Activated naive CD8-positive, alpha-beta T cell (primary cell): ENCODE measurements around the gene SLC25A13.
"Not testable (repeated sequence)": the region's sequence is repeated elsewhere in the genome, so short reads cannot be mapped to it uniquely, and the experiment has no call there.

Experiments used
- H3K27ac Mint-ChIP-seq: one replicate; pipeline ENCODE4 v1.8.0; 2021; ENCODE audit warnings: mixed read lengths
- H3K27me3 Mint-ChIP-seq: one replicate; pipeline ENCODE4 v1.8.0; 2021; ENCODE audit warnings: mixed read lengths
- H3K36me3 Mint-ChIP-seq: one replicate; pipeline ENCODE4 v1.8.0; 2021; ENCODE audit warnings: mixed read lengths
- H3K4me1 Mint-ChIP-seq: one replicate; pipeline ENCODE4 v1.8.0; 2021; ENCODE audit warnings: low read depth, mixed read lengths
- H3K4me3 Mint-ChIP-seq: one replicate; pipeline ENCODE4 v1.8.0; 2021; ENCODE audit warnings: mild to moderate bottlenecking, mixed read lengths
- H3K9me3 Mint-ChIP-seq: one replicate; pipeline ENCODE4 v1.8.0; 2021; ENCODE audit warnings: low read depth, mixed read lengths

Gene SLC25A13, protein sequence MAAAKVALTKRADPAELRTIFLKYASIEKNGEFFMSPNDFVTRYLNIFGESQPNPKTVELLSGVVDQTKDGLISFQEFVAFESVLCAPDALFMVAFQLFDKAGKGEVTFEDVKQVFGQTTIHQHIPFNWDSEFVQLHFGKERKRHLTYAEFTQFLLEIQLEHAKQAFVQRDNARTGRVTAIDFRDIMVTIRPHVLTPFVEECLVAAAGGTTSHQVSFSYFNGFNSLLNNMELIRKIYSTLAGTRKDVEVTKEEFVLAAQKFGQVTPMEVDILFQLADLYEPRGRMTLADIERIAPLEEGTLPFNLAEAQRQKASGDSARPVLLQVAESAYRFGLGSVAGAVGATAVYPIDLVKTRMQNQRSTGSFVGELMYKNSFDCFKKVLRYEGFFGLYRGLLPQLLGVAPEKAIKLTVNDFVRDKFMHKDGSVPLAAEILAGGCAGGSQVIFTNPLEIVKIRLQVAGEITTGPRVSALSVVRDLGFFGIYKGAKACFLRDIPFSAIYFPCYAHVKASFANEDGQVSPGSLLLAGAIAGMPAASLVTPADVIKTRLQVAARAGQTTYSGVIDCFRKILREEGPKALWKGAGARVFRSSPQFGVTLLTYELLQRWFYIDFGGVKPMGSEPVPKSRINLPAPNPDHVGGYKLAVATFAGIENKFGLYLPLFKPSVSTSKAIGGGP

DNA sequence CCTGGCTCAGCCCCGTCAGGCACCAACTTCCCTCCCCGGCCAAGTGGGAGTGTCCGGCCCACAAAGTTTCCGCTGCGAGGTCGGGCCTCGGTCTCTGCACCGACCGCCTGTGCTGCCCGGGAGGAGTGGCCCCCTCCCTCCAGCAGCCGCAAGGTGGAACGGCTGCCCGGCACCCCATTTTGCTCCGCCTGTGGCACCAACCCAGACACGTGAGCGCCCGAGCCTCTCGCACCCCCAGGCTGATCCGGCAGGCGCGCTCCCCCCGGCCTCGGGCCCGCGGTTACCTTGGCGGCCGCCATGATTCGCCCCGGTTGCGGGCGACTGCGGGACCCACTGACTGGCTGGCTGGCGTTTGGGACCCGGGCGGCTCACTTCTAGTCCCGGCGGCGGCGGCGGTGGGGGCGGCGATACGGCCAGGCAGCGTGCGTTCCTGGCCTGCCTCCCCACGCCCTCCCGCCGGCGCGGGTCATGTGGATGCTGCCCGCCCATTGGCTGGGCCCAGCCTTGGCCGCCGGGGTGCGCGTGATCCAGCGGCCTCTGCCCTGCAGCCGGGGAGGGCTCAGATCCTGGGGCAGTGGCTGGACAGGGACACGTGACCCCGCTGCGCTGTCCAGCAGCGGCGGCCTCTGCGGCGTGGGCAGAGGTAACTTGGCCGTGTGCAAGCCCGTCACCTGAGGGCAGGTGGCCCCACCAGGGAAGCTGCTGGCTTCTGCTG, at the start of gene SLC25A13:
SLC25A13 (minus strand) TSS at position 441 of the 715 bp plus-strand sequence; CDS start at position 299, 142 bp downstream.
- H3K27me3 Mint-ChIP-seq: no peaks in the 10 kb centered on the region
- H3K4me1 Mint-ChIP-seq: peaks cover 29% of the 10 kb centered on the region

DNA sequence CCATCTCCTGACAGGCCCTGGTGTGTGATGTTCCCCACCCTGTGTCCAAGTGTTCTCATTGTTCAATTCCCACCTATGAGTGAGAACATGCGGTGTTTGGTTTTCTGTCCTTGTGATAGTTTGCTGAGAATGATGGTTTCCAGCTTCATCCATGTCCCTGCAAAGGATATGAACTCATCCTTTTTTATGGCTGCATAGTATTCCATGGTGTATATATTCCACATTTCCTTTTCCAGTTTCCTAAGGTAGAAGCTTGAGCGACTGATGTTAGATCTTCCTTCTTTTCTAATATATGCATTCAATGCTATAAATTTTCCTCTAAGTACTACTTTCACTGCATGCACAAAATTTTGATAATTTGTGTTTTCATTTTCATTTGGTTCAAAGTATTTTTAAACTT, 44.0 kb upstream of the SLC25A13 start:
- H3K4me3 Mint-ChIP-seq, H3K36me3 Mint-ChIP-seq, H3K9me3 Mint-ChIP-seq, H3K27me3 Mint-ChIP-seq, H3K4me1 Mint-ChIP-seq, H3K27ac Mint-ChIP-seq: not testable (repeated sequence)

More for the DNA sequence above, at the start of gene SLC25A13:
- Mint-ChIP-seq H3K27ac (peak within 1 kb of the TSS; percentile 93), H3K9me3 (no peaks in the 10 kb centered on the region), H3K36me3 (peaks cover 6% of the 10 kb centered on the region), H3K4me3 (peak within 1 kb of the TSS; percentile 93)

DNA sequence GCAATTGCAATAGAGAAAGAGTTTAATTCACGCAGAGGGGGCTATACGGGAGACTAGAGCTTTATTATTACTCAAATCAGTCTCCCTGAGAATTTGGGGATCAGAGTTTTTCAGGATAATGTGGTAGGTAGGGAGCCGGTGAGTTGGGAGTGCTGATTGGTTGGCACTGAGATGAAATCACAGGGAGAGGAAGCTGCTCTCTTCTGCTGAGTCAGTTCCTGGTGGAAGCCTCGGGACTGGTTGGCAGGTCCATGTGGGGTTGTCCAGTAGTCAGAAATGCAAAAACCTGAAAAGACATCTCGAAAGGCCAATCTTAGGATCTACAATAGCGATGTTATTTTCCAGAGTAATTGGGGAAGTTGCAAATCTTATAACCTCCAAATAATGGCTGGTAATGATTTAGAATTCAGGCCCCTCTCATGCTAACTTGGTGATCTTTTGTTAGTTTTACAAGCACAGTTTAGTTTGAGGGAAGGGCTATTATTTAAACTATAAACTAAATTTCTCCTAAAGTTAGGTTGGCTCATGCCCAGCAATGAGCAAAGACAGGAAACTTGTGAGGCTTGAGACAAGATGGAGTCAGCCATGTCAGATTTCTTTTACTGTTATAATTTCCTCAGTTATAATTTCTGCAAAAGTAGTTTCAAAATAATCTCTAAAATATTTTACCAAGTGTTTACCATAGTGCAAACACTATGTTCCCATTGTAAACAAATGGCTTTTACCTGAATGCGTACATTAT, 39.4 kb upstream of the SLC25A13 start:
- Mint-ChIP-seq H3K9me3 (peaks cover 3% of the 10 kb centered on the region), H3K27me3 (no peaks in the 10 kb centered on the region), H3K27ac (no peak overlapping the region), H3K4me1 (no peaks in the 10 kb centered on the region), H3K4me3 (no peak overlapping the region), H3K36me3 (no peaks in the 10 kb centered on the region)

DNA sequence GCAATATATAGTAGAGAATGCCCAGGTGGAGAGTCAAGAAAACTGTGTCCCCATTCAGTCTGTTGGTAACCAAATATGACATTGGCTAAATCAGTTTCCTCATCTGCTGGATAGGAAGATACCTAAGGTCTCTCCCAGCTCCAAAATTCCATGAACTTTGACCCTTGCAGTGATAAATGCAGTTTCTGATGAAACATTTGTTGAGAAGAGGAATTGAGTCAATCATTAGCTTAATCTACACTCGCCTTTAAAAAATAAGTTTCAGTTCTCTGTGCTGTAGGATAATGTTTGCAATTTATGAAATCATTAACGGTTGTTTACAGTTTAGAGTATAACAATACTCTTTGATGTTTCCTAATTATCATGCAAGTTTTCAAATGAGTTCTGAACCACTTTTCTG, 38.0 kb upstream of the SLC25A13 start:
- H3K4me1 Mint-ChIP-seq: no peaks in the 10 kb centered on the region
- H3K9me3 Mint-ChIP-seq: no peaks in the 10 kb centered on the region
- no peaks in the 10 kb centered on the region for H3K27me3 Mint-ChIP-seq
- H3K27ac Mint-ChIP-seq: no peak overlapping the region
- H3K4me3 Mint-ChIP-seq: no peak overlapping the region
- no peaks in the 10 kb centered on the region for H3K36me3 Mint-ChIP-seq

DNA sequence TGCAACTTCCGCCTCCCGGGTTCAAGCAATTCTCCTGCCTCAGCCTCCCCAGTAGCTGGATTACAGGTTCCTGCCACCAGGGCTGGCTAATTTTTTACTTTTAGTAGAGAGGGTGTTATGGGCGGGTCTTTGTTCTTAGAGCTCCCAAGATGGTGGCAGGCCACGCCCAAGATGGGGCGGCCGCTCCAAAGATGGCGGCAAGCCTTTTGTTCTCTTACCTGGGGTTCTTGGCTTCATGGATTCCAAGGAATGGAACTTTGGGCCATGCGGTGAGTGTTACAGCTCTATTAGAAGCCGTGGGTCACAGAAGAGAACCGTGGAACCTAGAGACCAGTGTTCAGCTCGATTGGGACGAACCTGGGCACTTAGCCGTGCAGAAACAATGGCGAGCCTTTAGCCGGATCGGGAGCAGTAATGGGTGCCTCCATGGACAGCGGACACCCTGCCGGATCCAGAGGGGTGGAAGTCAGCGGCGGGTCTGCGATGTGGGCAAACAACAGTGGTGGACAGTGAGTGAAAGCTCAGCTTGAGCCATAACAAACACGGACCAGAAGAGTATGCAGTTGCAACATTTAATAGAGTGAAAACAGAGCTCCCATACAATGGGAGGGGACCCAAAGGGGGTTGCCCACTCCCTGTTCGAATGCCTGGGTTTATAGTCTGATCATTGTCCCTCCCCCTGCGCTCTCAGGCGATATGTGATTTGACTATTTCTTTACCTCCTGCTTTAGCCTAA, 36.5 kb upstream of the SLC25A13 start:
- H3K4me1 Mint-ChIP-seq, H3K27ac Mint-ChIP-seq, H3K4me3 Mint-ChIP-seq, H3K36me3 Mint-ChIP-seq, H3K9me3 Mint-ChIP-seq, H3K27me3 Mint-ChIP-seq: not testable (repeated sequence)

DNA sequence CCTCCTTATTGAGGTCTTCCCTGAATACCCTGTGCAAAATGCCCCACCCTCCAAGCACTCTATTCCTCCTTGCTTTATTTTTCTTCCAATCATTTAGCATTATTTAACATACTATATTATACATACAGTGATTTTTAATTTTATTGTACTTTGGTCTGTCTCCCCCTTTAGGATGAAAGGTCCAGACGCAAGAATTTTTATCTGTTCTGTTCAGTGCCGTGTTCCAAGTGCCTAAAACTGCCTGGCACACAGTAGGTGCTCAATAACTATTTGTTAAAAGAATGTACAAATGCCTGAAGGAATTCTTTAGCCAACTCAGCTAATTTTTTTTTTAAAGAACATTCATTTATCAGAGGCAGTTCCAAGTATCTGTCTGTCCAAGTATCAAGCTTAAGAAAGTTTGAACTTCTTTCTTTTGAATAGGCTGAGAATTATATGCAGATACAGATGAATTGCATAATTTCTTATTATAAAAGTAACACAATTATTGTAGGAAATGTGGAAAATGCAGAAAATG, 34.1 kb upstream of the SLC25A13 start:
- no peaks in the 10 kb centered on the region for H3K4me1 Mint-ChIP-seq
- H3K27me3 Mint-ChIP-seq: no peaks in the 10 kb centered on the region
- H3K9me3 Mint-ChIP-seq: no peaks in the 10 kb centered on the region
- H3K4me3 Mint-ChIP-seq: no peak overlapping the region
- no peak overlapping the region for H3K27ac Mint-ChIP-seq
- no peaks in the 10 kb centered on the region for H3K36me3 Mint-ChIP-seq

DNA sequence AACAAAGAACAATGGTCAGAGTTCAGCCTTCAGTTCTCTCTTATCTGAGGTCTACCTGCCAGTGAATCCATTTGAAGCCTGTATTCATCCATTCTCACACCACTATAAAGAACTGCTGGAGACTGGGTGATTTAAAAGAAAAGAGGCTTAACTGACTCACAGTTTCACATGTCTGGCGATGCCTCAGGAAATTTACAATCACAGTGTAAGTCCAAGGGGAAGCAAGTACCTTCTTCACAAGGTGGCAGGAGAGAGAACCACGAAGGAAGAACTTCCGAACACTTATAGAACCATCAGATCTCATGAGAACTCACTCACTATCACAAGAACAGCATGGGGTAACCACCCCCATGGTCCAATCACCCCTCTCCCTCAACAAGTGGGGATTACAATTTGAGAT, 33.0 kb upstream of the SLC25A13 start:
- H3K9me3 Mint-ChIP-seq: no peaks in the 10 kb centered on the region
- peaks cover 3% of the 10 kb centered on the region for H3K27me3 Mint-ChIP-seq
- no peak overlapping the region for H3K4me3 Mint-ChIP-seq
- H3K36me3 Mint-ChIP-seq: no peaks in the 10 kb centered on the region
- H3K4me1 Mint-ChIP-seq: no peaks in the 10 kb centered on the region
- no peak overlapping the region for H3K27ac Mint-ChIP-seq

DNA sequence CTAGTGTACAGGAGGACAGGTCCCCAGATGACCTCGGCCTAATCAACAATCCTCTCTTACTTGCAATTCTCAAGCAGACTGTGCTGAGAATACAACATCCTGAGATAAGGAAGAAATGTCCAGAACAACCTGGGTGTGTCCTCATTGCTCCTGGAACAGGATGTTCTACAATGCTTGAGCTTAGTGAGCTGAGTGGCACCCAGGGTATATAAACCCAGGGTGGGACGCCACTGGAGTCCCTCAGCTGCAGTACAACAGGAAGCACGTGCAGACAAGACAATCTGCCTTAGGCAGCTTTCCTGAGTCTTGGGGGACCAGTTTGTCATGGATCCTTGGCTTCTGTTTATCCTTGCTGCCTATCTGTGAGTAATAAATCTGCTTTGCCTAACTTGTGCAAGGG, 27.7 kb upstream of the SLC25A13 start:
- H3K4me3 Mint-ChIP-seq: no peak overlapping the region
- peaks cover 9% of the 10 kb centered on the region for H3K27me3 Mint-ChIP-seq
- H3K4me1 Mint-ChIP-seq: no peaks in the 10 kb centered on the region
- no peaks in the 10 kb centered on the region for H3K9me3 Mint-ChIP-seq
- H3K27ac Mint-ChIP-seq: no peak overlapping the region
- no peaks in the 10 kb centered on the region for H3K36me3 Mint-ChIP-seq

DNA sequence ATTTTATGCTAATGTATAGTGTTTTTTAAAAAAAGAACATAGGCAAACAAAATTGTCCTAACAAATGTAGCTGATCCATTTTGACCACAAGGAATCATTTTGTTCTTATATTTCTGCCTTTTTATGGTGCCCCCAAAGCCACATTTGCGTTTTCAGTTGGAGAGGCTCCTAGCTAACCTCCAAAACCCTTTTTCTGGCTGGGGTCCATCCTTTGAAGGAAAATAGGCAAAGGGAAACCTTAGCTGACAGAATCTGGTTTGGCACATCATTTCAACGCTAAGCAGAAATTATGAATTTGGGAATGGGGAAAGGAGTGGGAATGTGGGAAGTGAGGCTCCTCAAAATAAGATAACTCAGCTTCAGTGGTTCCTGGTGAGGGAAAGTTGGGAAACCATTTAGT, 25.6 kb upstream of the SLC25A13 start:
- H3K4me1 Mint-ChIP-seq: no peaks in the 10 kb centered on the region
- no peak overlapping the region for H3K4me3 Mint-ChIP-seq
- H3K9me3 Mint-ChIP-seq: no peaks in the 10 kb centered on the region
- H3K36me3 Mint-ChIP-seq: no peaks in the 10 kb centered on the region
- no peak overlapping the region for H3K27ac Mint-ChIP-seq
- H3K27me3 Mint-ChIP-seq: peaks cover 16% of the 10 kb centered on the region

DNA sequence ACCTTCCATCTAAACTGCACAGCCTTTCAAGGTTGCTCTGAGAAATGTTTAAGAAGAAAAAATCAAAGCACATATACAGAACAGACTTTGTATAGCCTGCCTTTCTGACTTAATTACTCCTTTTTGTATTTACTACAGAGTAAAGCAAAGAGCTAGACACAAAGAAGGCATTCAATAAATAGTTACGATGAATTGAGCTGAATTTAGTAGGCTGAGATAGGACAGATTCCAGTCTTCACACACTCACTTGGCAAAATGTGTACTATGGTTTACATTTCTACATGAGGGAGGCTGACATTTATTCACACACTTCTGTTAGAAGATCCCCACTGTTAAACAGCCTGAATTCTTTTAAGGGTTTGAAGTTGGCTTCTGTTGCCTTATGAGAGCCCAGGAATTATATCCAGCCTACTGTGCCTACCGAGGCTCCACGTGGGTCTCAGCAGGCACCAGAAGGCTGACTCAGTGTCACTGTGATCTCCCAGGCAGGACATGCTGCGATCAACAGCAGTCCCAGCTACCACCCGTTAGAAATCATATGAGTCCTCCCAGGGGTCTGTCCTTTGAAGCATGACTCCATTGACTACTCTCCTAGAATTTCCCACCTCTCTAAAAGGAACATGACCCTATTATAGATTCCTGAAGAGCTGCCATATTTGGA, 24.5 kb upstream of the SLC25A13 start:
- no peaks in the 10 kb centered on the region for H3K9me3 Mint-ChIP-seq
- H3K4me3 Mint-ChIP-seq: no peak overlapping the region
- no peak overlapping the region for H3K27ac Mint-ChIP-seq
- H3K36me3 Mint-ChIP-seq: no peaks in the 10 kb centered on the region
- no peaks in the 10 kb centered on the region for H3K4me1 Mint-ChIP-seq
- peaks cover 16% of the 10 kb centered on the region for H3K27me3 Mint-ChIP-seq

DNA sequence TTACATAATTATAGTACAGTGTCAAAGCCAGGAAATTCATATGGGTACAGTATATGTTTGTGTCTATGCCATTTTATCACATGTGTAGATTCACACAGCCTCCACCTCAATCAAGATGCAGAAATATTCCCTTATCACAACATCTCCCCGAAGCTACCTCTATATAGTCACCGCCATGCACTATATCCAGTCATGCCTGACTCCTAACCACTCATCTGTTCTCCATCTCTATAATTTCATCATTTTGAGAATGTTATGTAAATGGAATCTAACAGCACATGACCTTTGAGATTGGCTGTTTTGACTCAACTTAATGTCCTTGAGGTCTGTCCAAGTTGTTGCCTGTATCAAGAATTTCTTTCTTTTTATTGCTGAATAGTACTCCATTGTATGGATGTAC, 22.3 kb upstream of the SLC25A13 start:
- Mint-ChIP-seq H3K4me1 (no peaks in the 10 kb centered on the region), H3K4me3 (no peak overlapping the region), H3K27me3 (peaks cover 21% of the 10 kb centered on the region), H3K9me3 (no peaks in the 10 kb centered on the region), H3K27ac (no peak overlapping the region), H3K36me3 (peaks cover 2% of the 10 kb centered on the region)

DNA sequence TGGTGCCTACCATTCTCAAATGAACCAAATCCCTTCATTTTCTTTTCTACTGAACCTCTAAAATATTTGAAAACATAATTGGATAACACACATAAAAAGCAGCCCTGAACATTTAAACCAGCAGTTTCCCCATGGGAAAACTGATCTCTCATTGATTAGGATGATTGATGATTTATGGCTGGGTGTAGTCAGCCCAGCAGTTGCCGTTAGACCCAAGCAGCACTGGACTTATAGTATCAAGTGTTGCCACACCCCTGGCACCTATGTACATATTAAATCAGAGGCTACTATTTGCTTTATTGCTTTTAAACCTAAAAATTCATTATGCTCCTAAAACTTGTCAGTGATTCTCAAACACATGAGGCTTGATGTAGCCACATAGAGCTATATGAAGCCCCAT, 20.2 kb upstream of the SLC25A13 start:
- Mint-ChIP-seq H3K9me3 (no peaks in the 10 kb centered on the region), H3K36me3 (peaks cover 2% of the 10 kb centered on the region), H3K27ac (no peak overlapping the region), H3K27me3 (peaks cover 22% of the 10 kb centered on the region), H3K4me1 (no peaks in the 10 kb centered on the region), H3K4me3 (no peak overlapping the region)

DNA sequence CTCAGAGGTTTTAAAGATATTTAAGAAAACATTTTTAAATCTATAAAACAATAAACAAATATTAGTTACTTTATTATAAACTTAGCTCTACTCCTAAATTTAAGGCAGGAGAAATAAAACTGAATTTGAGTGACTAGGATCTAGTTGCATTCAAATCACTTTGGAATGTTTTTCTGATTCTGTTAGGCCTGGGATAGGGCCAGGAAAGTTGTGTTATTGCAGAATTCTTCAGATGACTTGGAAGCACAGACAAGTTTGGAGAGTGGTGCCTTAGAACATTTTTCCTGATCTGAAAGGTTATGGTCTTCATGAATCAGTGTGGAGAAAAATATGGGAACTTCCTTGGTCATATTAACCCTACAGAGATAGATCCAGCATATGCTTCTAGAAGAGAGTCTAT, 15.6 kb upstream of the SLC25A13 start:
- Mint-ChIP-seq H3K27ac (no peak overlapping the region), H3K4me1 (no peaks in the 10 kb centered on the region), H3K9me3 (no peaks in the 10 kb centered on the region), H3K27me3 (peaks cover 13% of the 10 kb centered on the region), H3K36me3 (peaks cover 2% of the 10 kb centered on the region), H3K4me3 (no peak overlapping the region)

DNA sequence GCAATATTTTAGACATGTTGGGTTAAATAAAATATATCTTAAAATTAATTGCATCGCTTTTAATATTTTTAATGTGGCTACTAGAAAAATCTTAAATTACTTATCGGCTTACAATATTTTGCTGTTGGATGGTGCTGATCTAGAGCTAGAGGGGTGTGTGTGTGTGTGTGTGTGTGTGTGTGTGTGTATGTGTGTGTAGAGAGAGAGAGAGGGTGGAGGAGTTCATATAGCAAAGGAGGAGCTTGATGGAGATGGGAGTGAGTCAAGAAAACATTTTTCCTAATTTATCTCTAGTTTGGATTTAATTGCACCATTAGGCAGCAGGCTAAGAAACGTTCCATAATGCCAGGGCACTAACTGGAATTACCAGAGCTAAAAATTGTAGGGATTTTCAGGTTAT, 10.4 kb upstream of the SLC25A13 start:
- no peaks in the 10 kb centered on the region for H3K36me3 Mint-ChIP-seq
- H3K4me3 Mint-ChIP-seq: no peak overlapping the region
- H3K4me1 Mint-ChIP-seq: no peaks in the 10 kb centered on the region
- H3K27me3 Mint-ChIP-seq: peaks cover 5% of the 10 kb centered on the region
- H3K27ac Mint-ChIP-seq: no peak overlapping the region
- H3K9me3 Mint-ChIP-seq: no peaks in the 10 kb centered on the region
